GM12878 (cell line): ENCODE results near the gene MBD3L5. TPM values are rescaled to one million over a fixed set of nuclear protein-coding genes. Genes with fewer than 3 reads are reported as not detected.
A peak's percentile ranks its signal among the peaks of the same experiment; 100 is the strongest.

Source experiments
- ATAC-seq: fragments of 200-7000 bp; cut with Tn5 transposase; 3 replicates; pipeline ENCODE4 v1.9.1; 2020; ENCODE audit warnings: mild to moderate bottlenecking, moderate library complexity
- BruUV-seq: library from RNA; stranded (reverse); fragments of 400-500 nt; replicated peaks from 2 replicates; lab custom pipeline; 2021; lab: Mats Ljungman, UMichigan
- CTCF ChIA-PET: fragments of 300-600 bp; sonication (Branson Sonifier 250); formaldehyde crosslinking; extraction: SDS; loops from one replicate; lab custom pipeline; 2021; ENCODE audit warnings: inconsistent platforms; lab: Yijun Ruan, JAX
- POLR2A ChIA-PET: fragments of 350-600 bp; formaldehyde crosslinking; extraction: SDS; loops from one replicate; lab custom pipeline; 2021; ENCODE audit warnings: inconsistent platforms; lab: Charles Lee
- RAD21 ChIA-PET: fragments of 300-600 bp; sonication (Branson Sonifier 250); formaldehyde crosslinking; loops from one replicate; lab custom pipeline; 2023; ENCODE audit warnings: antibody characterized with exemption; ENCODE audit not compliant: unreplicated experiment; lab: Charles Lee
- SMC1A ChIA-PET: fragments of 300-600 bp; sonication (Branson Sonifier 250); formaldehyde crosslinking; loops from one replicate; lab custom pipeline; 2023; ENCODE audit not compliant: unreplicated experiment, uncharacterized antibody; lab: Charles Lee
- DNase-seq: peaks from one replicate; pipeline ENCODE4 v3.0.0-alpha.2; 2011; ENCODE audit warnings: low read depth, low spot score
- FAIRE-seq: peaks from 3 replicates; lab custom pipeline; 2011; peaks lifted over from hg19 to GRCh38; lab: Jason Lieb, UNC
- H2AFZ ChIP-seq: 2 replicates; pipeline ENCODE4 v1.6.0; 2011; ENCODE audit warnings: low read depth, low read length, control low read depth; ENCODE audit not compliant: control insufficient read depth
- H3K27ac ChIP-seq: 2 replicates; pipeline ENCODE4 v1.5.1; 2011; ENCODE audit warnings: control low read depth; ENCODE audit not compliant: control insufficient read depth, insufficient read depth
- H3K27me3 ChIP-seq, 2 experiments: replicated peaks in 1 of 2; 2 replicates each; pipeline versions ENCODE4 v1.6.0 to v1.6.1; 2011; ENCODE audit warnings: low read length in 1 of 2; ENCODE audit not compliant: control insufficient read depth in 2 of 2, insufficient read depth in 2 of 2
- H3K36me3 ChIP-seq, 2 experiments: 2 replicates each; pipeline ENCODE4 v1.5.1; 2011; ENCODE audit warnings: low read length in 1 of 2; ENCODE audit not compliant: control insufficient read depth in 2 of 2, insufficient read depth in 2 of 2
- H3K4me1 ChIP-seq: 2 replicates; pipeline ENCODE4 v1.6.1; 2011; ENCODE audit warnings: mild to moderate bottlenecking, low read length, moderate library complexity, mixed read lengths; ENCODE audit not compliant: control insufficient read depth, insufficient read depth
- H3K4me2 ChIP-seq: 2 replicates; pipeline ENCODE4 v1.6.0; 2011; ENCODE audit warnings: control low read depth; ENCODE audit not compliant: control insufficient read depth, insufficient read depth
- H3K4me3 ChIP-seq: fragments of 200-600 bp; sonication (generic); 2 replicates; pipeline ENCODE4 v1.5.1; 2016
- H3K79me2 ChIP-seq: 2 replicates; pipeline ENCODE4 v1.6.0; 2011; ENCODE audit warnings: low read length; ENCODE audit not compliant: control insufficient read depth, insufficient read depth
- H3K9ac ChIP-seq: 2 replicates; pipeline ENCODE4 v1.8.0; 2011; ENCODE audit warnings: low read length, control low read depth, mixed read lengths; ENCODE audit not compliant: control insufficient read depth, insufficient read depth
- H3K9me3 ChIP-seq: replicated peaks from 3 replicates; pipeline ENCODE4 v1.5.1; 2011; ENCODE audit warnings: mild to moderate bottlenecking, low read length; ENCODE audit not compliant: control insufficient read depth, insufficient read depth
- H4K20me1 ChIP-seq: 2 replicates; pipeline ENCODE4 v1.6.0; 2011; ENCODE audit not compliant: control insufficient read depth, insufficient read depth
- CTCF ChIP-seq, 3 experiments: IDR thresholded peaks in 2 of 3; conservative IDR thresholded peaks in 1 of 3; 2 replicates each; pipeline ENCODE4 v1.5.1; 2011; ENCODE audit warnings: low read depth in 3 of 3, low read length in 3 of 3, mild to moderate bottlenecking in 3 of 3, control low read depth in 2 of 3, moderate library complexity in 2 of 3, inconsistent platforms in 1 of 3, mixed read lengths in 1 of 3; ENCODE audit not compliant: control insufficient read depth in 2 of 3, insufficient read depth in 1 of 3; ENCODE audit errors: extremely low read depth in 1 of 3
- IKZF1 ChIP-seq: fragments of 450-650 bp; conservative IDR thresholded peaks from 2 replicates; pipeline ENCODE4 v1.6.1; 2017; ENCODE audit warnings: antibody characterized with exemption, mild to moderate bottlenecking
- IRF4 ChIP-seq: IDR thresholded peaks from 2 replicates; pipeline ENCODE4 v1.6.1; 2011; ENCODE audit warnings: low read depth, low read length
- KAT2A ChIP-seq: conservative IDR thresholded peaks from 2 replicates; pipeline ENCODE4 v1.6.1; 2011; ENCODE audit warnings: low read depth, low read length; ENCODE audit not compliant: control insufficient read depth
- MEF2B ChIP-seq: fragments of 450-650 bp; IDR thresholded peaks from 2 replicates; pipeline ENCODE4 v1.6.1; 2018; ENCODE audit warnings: mild to moderate bottlenecking, moderate library complexity; ENCODE audit not compliant: partially characterized antibody, poor library complexity, severe bottlenecking
- MTA2 ChIP-seq: fragments of 450-650 bp; IDR thresholded peaks from 2 replicates; pipeline ENCODE4 v1.6.1; 2016; ENCODE audit warnings: low read depth, mild to moderate bottlenecking, moderate library complexity
- PAX5 ChIP-seq: IDR thresholded peaks from 2 replicates; pipeline ENCODE4 v1.6.1; 2011; ENCODE audit warnings: low read depth, low read length, borderline replicate concordance
- SPI1 ChIP-seq: IDR thresholded peaks from 2 replicates; pipeline ENCODE4 v1.6.1; 2011; ENCODE audit warnings: low read depth, mild to moderate bottlenecking, low read length, moderate library complexity, borderline replicate concordance; ENCODE audit not compliant: insufficient read depth
- TARDBP ChIP-seq: IDR thresholded peaks from 2 replicates; pipeline ENCODE4 v1.6.1; 2016; ENCODE audit warnings: borderline replicate concordance
- ZNF217 ChIP-seq: fragments of 450-650 bp; IDR thresholded peaks from 2 replicates; pipeline ENCODE4 v1.6.1; 2017; ENCODE audit warnings: antibody characterized with exemption, mild to moderate bottlenecking
- ZNF592 ChIP-seq: fragments of 450-650 bp; IDR thresholded peaks from 2 replicates; pipeline ENCODE4 v1.6.1; 2017; ENCODE audit warnings: mild to moderate bottlenecking, moderate library complexity
- WGBS: methylation state at CpG from one replicate; pipeline ENCODE4 v1.1.6; 2016; ENCODE audit warnings: low lambda C conversion rate; ENCODE audit not compliant: insufficient replicate concordance, insufficient coverage; ENCODE audit errors: missing lambda C conversion rate; 5-methylcytosine and 5-hydroxymethylcytosine counted together
- in situ Hi-C: fragments of 300-500 bp; cut with MboI; formaldehyde crosslinking; loops from 9 replicates; pipeline ENCODE4 v1.14.3; 2018; ENCODE audit warnings: mixed read lengths
- intact Hi-C: fragments of 100-400 bp; cut with micrococcal nuclease; formaldehyde crosslinking; loops from one replicate; pipeline ENCODE4 v1.14.2; 2022; ENCODE audit not compliant: unreplicated experiment
- polyA plus RNA-seq, 11 experiments: library from polyadenylated mRNA; depleted of rRNA in 4 of 11; unstranded in 6 of 11; stranded (reverse) in 5 of 11; fragments of >200 nt; fragmentation: Nextera tagmentation in 4 of 11; fragmentation: Illumina TruSeq in 1 of 11; extraction: Ambion mirVana in 4 of 11; extraction: Trizol in 1 of 11; gene quantifications; 1 replicate in 1 of 11; 2 replicates in 10 of 11; pipeline versions ENCODE4 v1.2.1 to v1.2.3, GENCODE V29; 2011 to 2016; ENCODE audit warnings: inconsistent platforms in 2 of 11, missing spikeins in 2 of 11, low read depth in 1 of 11
- total RNA-seq, 4 experiments: library from RNA; depleted of rRNA in 3 of 4; stranded (reverse); fragments of >200 nt in 3 of 4; fragmentation: Illumina TruSeq in 1 of 4; extraction: Trizol in 1 of 4; gene quantifications; 2 replicates each; pipeline versions ENCODE4 v1.2.1 to v1.2.3, GENCODE V29; 2013 to 2021
- TF ChIP-seq, protein P1 (sequence below): fragments of 450-650 bp; IDR thresholded peaks from 2 replicates; pipeline ENCODE4 v1.6.1; 2016; ENCODE audit warnings: mild to moderate bottlenecking

Gene MBD3L5
- total and polyA plus RNA-seq, 10 of the 15 experiments (the other 5 are each of a cell fraction or from before 2014, with no cell fraction given), result not detected

- TF ChIP-seq ZNF217 (peak; percentile 60; the same call in 1 of the 2 replicates), MTA2 (peak; percentile 51), IKZF1 (0 out of 2 replicates have a peak, but pooled peaks have one; percentile 41), ZNF592 (no peak), SPI1 (peak; percentile 95), PAX5 (peak; percentile 22; the same call in 1 of the 2 replicates), MEF2B (peak; percentile 47)
These were observed 42.5 kb upstream of the MBD3L5 start (continued) for GRCh38 chr19:6987850-6988249.

GRCh38 chr19:6988257-6988656 lies 42.1 kb upstream of the MBD3L5 start:
- intact Hi-C loops, result no loop called here
- TF ChIP-seq KAT2A, result no peak
- TF ChIP-seq, protein P1, sequence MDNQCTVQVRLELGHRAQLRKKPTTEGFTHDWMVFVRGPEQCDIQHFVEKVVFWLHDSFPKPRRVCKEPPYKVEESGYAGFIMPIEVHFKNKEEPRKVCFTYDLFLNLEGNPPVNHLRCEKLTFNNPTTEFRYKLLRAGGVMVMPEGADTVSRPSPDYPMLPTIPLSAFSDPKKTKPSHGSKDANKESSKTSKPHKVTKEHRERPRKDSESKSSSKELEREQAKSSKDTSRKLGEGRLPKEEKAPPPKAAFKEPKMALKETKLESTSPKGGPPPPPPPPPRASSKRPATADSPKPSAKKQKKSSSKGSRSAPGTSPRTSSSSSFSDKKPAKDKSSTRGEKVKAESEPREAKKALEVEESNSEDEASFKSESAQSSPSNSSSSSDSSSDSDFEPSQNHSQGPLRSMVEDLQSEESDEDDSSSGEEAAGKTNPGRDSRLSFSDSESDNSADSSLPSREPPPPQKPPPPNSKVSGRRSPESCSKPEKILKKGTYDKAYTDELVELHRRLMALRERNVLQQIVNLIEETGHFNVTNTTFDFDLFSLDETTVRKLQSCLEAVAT, result no peak
- no peak for TF ChIP-seq CTCF (IDR thresholded peaks at IDR 0.05 in 2 of 3, conservative IDR thresholded peaks at IDR 0.05 in 1 of 3; ENCODE audit: control insufficient read depth in 2 of 3, extremely low read depth in 1 of 3, insufficient read depth in 1 of 3, low read depth in 3 of 3, low read length in 3 of 3)
- no peak for TF ChIP-seq TARDBP
- TF ChIP-seq IKZF1, result 0 out of 2 replicates have a peak, but pooled peaks have one; percentile 8
- TF ChIP-seq PAX5, result no peak
- TF ChIP-seq IRF4, result 0 out of 2 replicates have a peak, but pooled peaks have one; percentile 18
- SMC1A ChIA-PET, result interaction anchor here (1.0 to 1.6 kb wide), 5 partner anchors 9 to 120 kb away, joined by 3 to 10 read pairs (median 4); partner anchors contain the start of gene ZNF557
- RAD21 ChIA-PET, result interaction anchor here (1.1 to 1.9 kb wide), 5 partner anchors 9 to 111 kb away, joined by 4 to 8 read pairs (median 5); partner anchors contain the start of gene ZNF557
- no peak overlapping the region for H3K27ac ChIP-seq
- CTCF ChIA-PET, result interaction anchor here (0.5 to 1.7 kb wide), 6 partner anchors 9 to 159 kb away, joined by 3 to 5 read pairs (median 3); partner anchors contain the start of gene ZNF557
- H2AFZ ChIP-seq, result no peak overlapping the region
- no peak overlapping the region for H3K9ac ChIP-seq
- H4K20me1 ChIP-seq, result no peaks in the 10 kb centered on the region
- DNase-seq (no peak), FAIRE-seq (no peak), ATAC-seq (peak; percentile 63)
- peaks cover 12% of the 10 kb centered on the region; the same call in 2 of the 3 replicates for H3K9me3 ChIP-seq
- no TSS peak for BruUV-seq
- H3K4me2 ChIP-seq, result peak overlapping the region; percentile 48; the same call in 1 of the 2 replicates
- peaks cover 11% of the 10 kb centered on the region for H3K4me1 ChIP-seq
- H3K27me3 ChIP-seq, result no peaks in the 10 kb centered on the region
- 15% methylated on average over 3 of the region's 3 CpGs for WGBS
- POLR2A ChIA-PET, result interaction anchor here (0.6 to 1.8 kb wide), 7 partner anchors 9 to 84 kb away, joined by 3 to 10 read pairs (median 4); no protein-coding TSS in a partner anchor
- in situ Hi-C loops, result no loop called here
- no peaks in the 10 kb centered on the region for H3K79me2 ChIP-seq
- H3K36me3 ChIP-seq, result peaks cover 0 to 2% of the 10 kb centered on the region in 2 experiments; a peak in 1 of 4 replicates
- no peak overlapping the region for H3K4me3 ChIP-seq
